HUES64 (cell line): ENCODE results near the gene RHBDL2.
"Not testable (repeated sequence)": the region's sequence is repeated elsewhere in the genome, so short reads cannot be mapped to it uniquely, and the experiment has no call there.

Source experiments
- H3K27ac ChIP-seq: 2 replicates; pipeline ENCODE4 v1.7.0; 2013; ENCODE audit warnings: low read depth, low read length, inconsistent platforms
- H3K27me3 ChIP-seq: 2 replicates; pipeline ENCODE4 v1.6.1; 2013; ENCODE audit warnings: mild to moderate bottlenecking, low read length; ENCODE audit not compliant: insufficient read depth
- H3K36me3 ChIP-seq: 2 replicates; pipeline ENCODE4 v1.6.1; 2013; ENCODE audit warnings: mild to moderate bottlenecking, low read length; ENCODE audit not compliant: insufficient read depth
- H3K4me1 ChIP-seq: 2 replicates; pipeline ENCODE4 v1.6.1; 2013; ENCODE audit warnings: mild to moderate bottlenecking, low read length, moderate library complexity; ENCODE audit not compliant: insufficient read depth
- H3K4me3 ChIP-seq: 2 replicates; pipeline ENCODE4 v1.5.1; 2013; ENCODE audit warnings: mild to moderate bottlenecking, low read length, moderate library complexity
- H3K9ac ChIP-seq: 2 replicates; pipeline ENCODE4 v1.6.1; 2013; ENCODE audit warnings: mild to moderate bottlenecking, low read depth, low read length
- H3K9me3 ChIP-seq: 2 replicates; pipeline ENCODE4 v1.6.1; 2013; ENCODE audit warnings: low read depth, low read length; ENCODE audit not compliant: insufficient read depth
- WGBS: fragments of 150-250, 120-280 bp; methylation state at CpG from one replicate; pipeline ENCODE4 v1.1.7; 2013; ENCODE audit warnings: missing lambda C conversion rate; 5-methylcytosine and 5-hydroxymethylcytosine counted together

Gene RHBDL2

GRCh38 chr1:38846210-38846609, 95.4 kb downstream of the RHBDL2 start:
- Histone ChIP-seq H3K4me3 (no peak overlapping the region), H3K9me3 (no peaks in the 10 kb centered on the region), H3K27me3 (no peaks in the 10 kb centered on the region), H3K36me3 (peaks cover 67% of the 10 kb centered on the region), H3K27ac (no peak overlapping the region), H3K4me1 (no peaks in the 10 kb centered on the region), H3K9ac (no peak overlapping the region)
- WGBS, result 94% methylated on average over 3 of the region's 3 CpGs

- not testable (repeated sequence) for H3K9ac ChIP-seq, H3K27ac ChIP-seq, H3K4me3 ChIP-seq, H3K27me3 ChIP-seq, H3K9me3 ChIP-seq, H3K4me1 ChIP-seq
- peaks cover 69% of the 10 kb centered on the region for H3K36me3 ChIP-seq
- WGBS, result 95% methylated on average over 3 of the region's 3 CpGs
These were observed 96.5 kb downstream of the RHBDL2 start for GRCh38 chr1:38845088-38845487.

GRCh38 chr1:38840281-38840680, 101.3 kb downstream of the RHBDL2 start:
- 95% methylated on average over 2 of the region's 2 CpGs for WGBS
- Histone ChIP-seq H3K27me3 (no peaks in the 10 kb centered on the region), H3K36me3 (peaks cover 54% of the 10 kb centered on the region), H3K9me3 (no peaks in the 10 kb centered on the region), H3K4me1 (peaks cover 4% of the 10 kb centered on the region; the same call in 1 of the 2 replicates), H3K9ac (no peak overlapping the region), H3K4me3 (no peak overlapping the region), H3K27ac (no peak overlapping the region)

GRCh38 chr1:38839363-38839762, 102.3 kb downstream of the RHBDL2 start:
- Histone ChIP-seq H3K36me3 (peaks cover 48% of the 10 kb centered on the region), H3K4me1 (peaks cover 4% of the 10 kb centered on the region; the same call in 1 of the 2 replicates), H3K9ac (no peak overlapping the region), H3K4me3 (no peak overlapping the region), H3K27me3 (no peaks in the 10 kb centered on the region), H3K9me3 (no peaks in the 10 kb centered on the region), H3K27ac (no peak overlapping the region)
- 97% methylated on average over 9 of the region's 9 CpGs for WGBS

DNA sequence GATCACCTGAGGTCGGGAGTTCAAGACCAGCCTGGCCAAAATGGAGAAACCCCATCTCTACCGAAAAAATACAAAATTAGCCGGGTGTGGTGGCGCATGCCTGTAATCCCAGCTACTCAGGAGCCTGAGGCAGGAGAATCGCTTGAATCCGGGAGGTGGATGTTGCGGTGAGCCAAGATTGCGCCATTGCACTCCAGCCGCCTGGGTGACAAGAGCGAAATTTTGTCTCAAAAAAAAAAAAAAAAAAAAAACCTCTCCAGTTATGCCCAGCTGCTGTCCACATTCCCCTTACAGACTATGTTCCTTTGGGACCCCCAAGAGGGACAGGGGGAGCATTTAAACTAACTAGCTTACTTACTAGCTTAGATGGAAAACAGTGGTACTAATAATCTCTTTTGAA, 105.3 kb downstream of the RHBDL2 start:
- H3K27ac ChIP-seq, H3K9me3 ChIP-seq, H3K4me1 ChIP-seq, H3K9ac ChIP-seq, H3K4me3 ChIP-seq, H3K27me3 ChIP-seq: not testable (repeated sequence)
- WGBS, result 91% methylated on average over 10 of the region's 10 CpGs
- peaks cover 32% of the 10 kb centered on the region for H3K36me3 ChIP-seq
